Spleen (tissue), 7 donors: ENCODE data around the gene ALOXE3.

Source experiments
- CTCF ChIP-seq, 11 experiments: fragments of 200-600 bp in 7 of 11; fragments of 450-650 bp in 4 of 11; sonication (generic) in 4 of 11; IDR thresholded peaks in 8 of 11; conservative IDR thresholded peaks in 3 of 11; 1 replicate in 7 of 11; 2 replicates in 4 of 11; pipeline versions ENCODE4 v1.4.0 to v1.8.0; 2016 to 2021; ENCODE audit warnings: antibody characterized with exemption in 11 of 11, inconsistent platforms in 4 of 11, mild to moderate bottlenecking in 1 of 11
- POLR2A ChIP-seq, 3 donors: fragments of 450-650 bp; IDR thresholded peaks; one replicate each; pipeline ENCODE4 v1.5.1; 2017; ENCODE audit warnings: antibody characterized with exemption in 3 of 3, mild to moderate bottlenecking in 1 of 3
- POLR2AphosphoS5 ChIP-seq, 3 donors: sonication (generic); formaldehyde crosslinking; IDR thresholded peaks; one replicate each; pipeline ENCODE4 v1.5.1; 2017; ENCODE audit warnings: antibody characterized with exemption in 3 of 3
- donor health status: DM: no; HTN: no; CAD: no; lungs with moderate emphysema.
- donor health status: DM: no; HTN: no; CAD: no.
- donor health status: DM: no; HTN: no; CAD: no.

- no peak for TF ChIP-seq CTCF (IDR thresholded peaks at IDR 0.05 in 8 of 11, conservative IDR thresholded peaks at IDR 0.05 in 3 of 11)
- no peak for TF ChIP-seq POLR2AphosphoS5 (IDR thresholded peaks at IDR 0.05)
- no peak for TF ChIP-seq POLR2A (IDR thresholded peaks at IDR 0.05)
Observed at GRCh38 chr17:8087952-8088230, 30.4 kb downstream of the ALOXE3 start.
